ENCODE measurements around the gene CCNYL1.
"Not testable (repeated sequence)": the region's sequence is repeated elsewhere in the genome, so short reads cannot be mapped to it uniquely, and the experiment has no call there.

Gene CCNYL1

DNA sequence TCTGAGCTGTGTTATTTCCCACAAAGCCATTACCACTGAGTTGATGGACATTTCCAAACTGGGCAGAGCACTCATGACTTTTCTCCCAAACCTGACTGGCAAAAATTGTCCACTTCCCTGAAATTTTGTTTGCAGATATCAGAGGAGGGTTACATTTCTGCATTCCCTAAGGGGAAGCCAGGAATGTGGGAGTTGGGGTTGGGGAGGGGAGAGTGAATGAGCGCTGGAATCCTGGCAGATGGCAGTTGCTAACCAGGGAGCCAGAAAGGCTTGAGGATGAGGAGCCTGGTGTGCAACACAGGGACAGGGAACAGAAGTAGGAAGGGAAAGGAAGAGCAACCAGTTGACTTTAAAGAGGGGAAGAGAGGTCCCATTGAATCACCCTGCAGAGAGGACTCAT is 14.0 kb upstream of the CCNYL1 start:
- no peak for DNase-seq (ENCODE audit: low read depth in 2 of 2)

- DNase-seq (ENCODE audit: low read depth in 2 of 2): no peak
These were observed 13.1 kb upstream of the CCNYL1 start for GRCh38 chr2:207698301-207698700.

GRCh38 chr2:207704078-207704477 is 7.4 kb upstream of the CCNYL1 start:
- no peak for DNase-seq (ENCODE audit: low read depth in 2 of 2)

DNA sequence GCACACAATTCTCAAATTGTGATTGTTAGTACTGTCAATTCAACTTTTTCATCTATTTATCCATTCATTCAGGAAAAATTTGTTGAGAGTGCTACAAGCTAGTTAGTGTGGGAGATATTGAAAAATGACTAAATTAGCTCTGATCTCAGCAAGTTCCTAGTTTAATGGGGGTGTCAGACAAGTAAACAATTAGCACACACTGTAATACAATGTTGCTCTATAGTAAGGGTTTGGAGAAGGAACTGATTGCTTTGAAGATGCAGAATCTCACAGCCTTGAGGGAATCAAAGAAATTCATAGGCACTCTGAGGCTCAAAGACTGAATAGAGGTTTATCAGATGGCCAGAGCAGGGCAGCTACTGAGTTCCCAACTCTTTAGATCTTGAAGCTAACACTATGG is 6.8 kb upstream of the CCNYL1 start:
- no peak for DNase-seq (ENCODE audit: low read depth in 2 of 2)

DNA sequence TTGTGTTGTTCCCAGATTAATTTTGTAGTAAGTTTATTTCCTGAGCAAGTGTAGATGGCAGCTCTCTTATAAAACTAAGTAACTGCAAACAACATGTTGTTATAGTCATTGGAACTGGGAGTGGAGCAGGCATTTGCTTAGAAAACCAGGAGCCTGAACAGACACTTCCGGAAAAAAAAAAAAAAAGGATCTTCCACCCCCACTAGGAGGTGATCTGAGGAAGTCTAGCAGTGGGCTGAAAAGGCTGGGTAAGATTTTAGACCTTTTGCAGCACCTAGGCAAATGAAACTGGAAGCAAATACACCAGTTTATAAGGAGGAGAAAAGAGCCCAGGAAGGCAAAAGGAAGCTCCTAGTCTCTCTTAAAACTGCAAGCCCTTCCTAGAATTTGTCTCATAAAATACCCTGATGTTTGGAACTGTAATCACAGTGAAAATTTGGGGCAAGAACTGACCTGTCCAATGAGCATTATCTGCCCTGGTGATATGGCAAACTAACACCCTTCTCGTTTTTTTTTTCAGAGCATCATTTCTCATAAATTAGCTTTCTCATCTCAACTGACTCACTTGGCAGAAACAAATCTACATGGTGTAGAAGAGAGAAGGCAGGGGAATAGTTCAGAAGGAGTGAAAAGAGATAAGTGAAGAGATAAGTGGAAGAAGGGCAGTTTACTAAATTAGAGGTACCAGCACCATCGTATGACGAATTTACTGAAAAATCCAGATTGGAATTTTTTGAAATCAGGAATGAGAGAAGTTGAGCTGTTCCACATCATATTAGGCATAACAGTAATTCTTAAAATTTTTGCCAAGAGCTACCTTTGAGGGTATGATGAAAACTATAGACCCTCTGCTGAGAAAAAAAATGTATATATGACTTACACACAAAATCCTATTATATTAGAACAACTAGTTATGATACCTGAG is 4.2 kb upstream of the CCNYL1 start:
- no peak for DNase-seq (ENCODE audit: low read depth in 2 of 2)

DNA sequence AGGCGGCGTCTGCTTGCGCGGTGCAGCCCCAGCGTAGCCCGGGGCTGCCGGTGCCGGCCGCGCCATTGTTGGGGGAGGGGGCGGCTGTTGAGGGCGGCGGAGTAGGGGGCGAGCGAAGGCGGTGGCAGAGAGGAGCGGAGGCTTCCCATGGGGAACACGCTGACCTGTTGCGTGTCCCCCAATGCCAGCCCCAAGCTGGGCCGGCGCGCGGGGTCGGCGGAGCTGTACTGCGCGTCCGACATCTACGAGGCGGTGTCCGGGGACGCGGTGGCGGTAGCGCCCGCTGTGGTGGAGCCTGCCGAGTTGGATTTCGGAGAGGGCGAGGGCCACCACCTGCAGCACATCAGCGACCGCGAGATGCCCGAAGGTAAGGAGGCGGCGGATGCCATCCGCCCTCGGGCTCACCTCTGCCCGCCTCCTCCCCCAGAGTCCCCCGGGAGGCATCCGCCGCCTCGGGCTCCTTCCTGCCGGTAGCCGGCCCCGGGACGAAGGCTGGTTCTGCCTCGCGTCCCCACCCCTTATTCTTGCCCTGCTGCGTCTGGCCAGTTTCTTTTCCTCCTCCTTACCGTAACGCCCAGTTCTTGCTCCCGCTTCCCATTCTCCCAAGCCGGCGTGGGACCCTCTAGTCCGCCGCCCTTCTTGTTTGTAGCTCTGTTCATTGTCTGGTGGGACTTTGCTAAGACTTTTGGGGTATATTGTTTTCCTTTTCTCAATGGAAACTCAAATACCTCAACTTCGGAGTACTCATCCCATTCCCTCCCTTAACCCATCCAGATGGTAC is 500 bp downstream of the CCNYL1 start:
- peak; percentile 28 to 31 for DNase-seq (ENCODE audit: low read depth in 2 of 2)

- no peak for DNase-seq (ENCODE audit: low read depth in 2 of 2)
These were observed 4.6 kb downstream of the CCNYL1 start for GRCh38 chr2:207716056-207716455.

GRCh38 chr2:207718521-207718920 is 7.1 kb downstream of the CCNYL1 start:
- DNase-seq (ENCODE audit: low read depth in 2 of 2): no peak

GRCh38 chr2:207719008-207719407 is 7.6 kb downstream of the CCNYL1 start:
- DNase-seq (ENCODE audit: low read depth in 2 of 2): no peak

- DNase-seq (ENCODE audit: low read depth in 2 of 2): not testable (repeated sequence)
These were observed 8.2 kb downstream of the CCNYL1 start for GRCh38 chr2:207719655-207720054.

DNA sequence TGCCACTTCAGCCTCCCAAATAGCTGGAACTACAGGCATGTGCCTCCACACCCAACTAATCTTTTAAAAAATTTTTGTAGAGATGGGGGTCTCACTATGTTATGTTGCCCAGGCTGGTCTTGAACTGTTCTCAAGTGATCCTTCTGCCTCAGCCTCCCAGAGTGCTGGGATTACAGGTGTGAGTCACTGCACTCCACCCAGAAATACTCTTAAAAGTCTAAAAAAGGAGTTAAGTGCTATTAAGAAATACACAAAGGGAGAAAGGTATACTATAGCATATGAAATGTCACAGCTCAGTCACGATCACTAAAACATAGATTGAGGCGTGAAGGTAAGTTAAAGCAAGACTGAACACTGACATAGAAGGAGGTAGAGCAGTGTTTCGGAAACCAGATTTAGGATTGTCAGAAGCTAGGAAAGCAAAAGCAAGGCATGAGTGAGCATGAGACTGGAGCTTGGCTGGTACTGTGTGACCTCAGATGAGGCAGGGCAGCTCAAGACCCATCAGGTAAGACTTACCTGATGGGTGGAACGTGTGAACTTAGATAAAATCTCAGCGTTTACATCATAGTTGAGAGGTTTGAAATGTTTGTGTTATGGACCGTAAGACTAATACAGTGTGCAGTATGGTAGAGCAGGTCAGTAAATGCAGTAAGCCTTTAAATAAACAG is 9.2 kb downstream of the CCNYL1 start:
- no peak for DNase-seq (ENCODE audit: low read depth in 2 of 2)

DNA sequence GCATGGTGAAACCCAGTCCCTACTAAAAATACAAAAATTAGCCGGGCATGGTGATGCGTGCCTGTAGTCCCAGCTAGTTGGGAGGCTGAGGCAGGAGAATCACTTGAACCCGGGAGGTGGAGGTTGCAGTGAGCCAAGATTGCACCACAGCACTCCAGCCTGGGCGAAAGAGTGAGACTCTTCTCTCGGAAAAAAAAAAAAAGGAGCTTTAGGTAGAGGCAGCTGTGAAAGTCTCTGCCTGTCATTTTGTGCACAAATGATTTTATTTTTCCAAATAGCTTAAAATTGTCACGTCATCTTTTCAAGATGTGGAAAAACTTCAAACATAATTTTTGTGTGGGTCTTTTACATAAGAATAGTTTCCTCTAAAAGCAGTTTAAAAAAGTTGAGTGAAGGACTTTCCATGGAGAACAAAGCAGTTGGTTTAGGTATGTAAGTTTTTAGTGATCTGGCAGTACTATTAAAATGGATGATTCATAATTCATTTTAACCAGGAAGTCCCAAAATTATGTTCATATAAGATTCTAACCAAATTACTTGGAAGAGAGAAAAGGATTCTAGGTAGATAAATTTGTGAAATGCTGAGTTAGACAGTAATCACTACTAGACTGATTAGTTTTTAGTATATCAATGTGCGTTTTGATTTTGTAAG is 11.5 kb downstream of the CCNYL1 start:
- DNase-seq (ENCODE audit: low read depth in 2 of 2): no peak

DNA sequence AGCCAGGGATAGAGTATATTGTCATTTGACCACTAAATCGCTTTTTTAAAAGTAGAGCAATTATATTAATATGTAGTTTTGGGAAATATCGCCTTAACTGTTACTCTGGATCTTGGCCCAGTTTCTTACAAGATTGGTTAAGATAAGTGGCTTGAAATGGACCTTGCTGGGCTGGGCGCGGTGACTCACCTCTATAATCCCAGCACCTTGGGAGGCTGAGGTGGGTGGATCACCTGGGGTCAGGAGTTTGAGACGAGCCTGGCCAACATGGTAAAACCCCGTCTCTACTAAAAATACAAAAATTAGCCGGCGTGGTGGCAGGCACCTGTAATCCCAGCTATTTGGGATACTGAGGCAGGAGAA is 12.0 kb downstream of the CCNYL1 start:
- DNase-seq (ENCODE audit: low read depth in 2 of 2): not testable (repeated sequence)

GRCh38 chr2:207724113-207724512 is 12.7 kb downstream of the CCNYL1 start:
- DNase-seq (ENCODE audit: low read depth in 2 of 2): no peak

DNA sequence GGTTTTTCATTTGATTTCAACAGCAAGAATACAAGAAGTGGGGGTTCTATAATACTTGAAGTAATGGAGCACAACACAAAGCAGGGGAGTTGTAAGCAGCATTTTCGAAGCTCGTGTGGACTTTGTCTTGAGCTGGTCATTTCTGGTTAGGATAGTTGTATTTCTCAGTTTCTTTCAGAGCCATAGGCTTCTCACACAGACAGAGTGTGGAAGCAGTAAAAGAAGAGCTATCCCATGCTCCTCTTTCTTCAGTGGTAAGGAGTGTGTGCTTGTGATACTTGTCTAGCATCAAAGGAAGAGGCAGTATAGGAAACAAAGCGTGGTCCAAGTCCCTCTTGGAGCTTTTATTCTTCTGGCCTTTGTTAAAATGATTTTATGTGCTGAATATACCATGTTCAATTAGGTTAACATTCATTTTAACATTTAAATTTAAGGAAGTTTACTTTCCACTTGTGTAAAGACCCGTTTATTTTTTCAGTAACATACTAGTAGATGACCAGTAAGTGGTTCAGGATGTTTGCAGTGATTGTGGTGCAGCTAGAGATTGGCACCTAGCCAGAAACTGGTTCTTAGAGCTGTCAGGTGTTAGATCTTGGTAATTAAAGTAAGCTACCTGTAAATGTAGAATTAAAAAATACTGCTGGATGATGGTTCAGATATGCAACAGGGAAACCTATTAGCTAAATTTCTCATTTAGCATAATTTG is 14.6 kb downstream of the CCNYL1 start:
- no peak for DNase-seq (ENCODE audit: low read depth in 2 of 2)

GRCh38 chr2:207727261-207727660 is 15.8 kb downstream of the CCNYL1 start:
- no peak for DNase-seq (ENCODE audit: low read depth in 2 of 2)

- DNase-seq (ENCODE audit: low read depth in 2 of 2): no peak
These were observed 18.1 kb downstream of the CCNYL1 start for GRCh38 chr2:207729465-207729998.

DNA sequence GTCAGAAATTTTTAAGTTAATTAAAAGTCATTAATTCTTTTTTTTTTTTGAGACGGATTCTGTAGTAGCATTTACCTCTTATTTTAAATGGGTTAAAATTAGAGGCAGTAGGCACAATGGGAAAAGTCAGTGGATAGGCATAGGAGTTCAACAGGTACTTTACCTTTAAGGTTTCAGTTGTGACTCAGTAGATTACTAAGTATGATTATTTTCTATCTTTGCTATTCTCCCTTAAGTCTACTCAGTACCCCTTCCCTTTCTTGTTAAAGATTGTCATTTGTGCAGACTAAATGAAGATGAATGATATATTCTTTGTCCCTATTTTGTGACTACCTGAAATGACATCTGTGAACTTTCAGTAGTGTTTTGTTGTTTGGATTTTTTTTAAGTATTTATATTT is 19.7 kb downstream of the CCNYL1 start:
- DNase-seq (ENCODE audit: low read depth in 2 of 2): no peak

DNA sequence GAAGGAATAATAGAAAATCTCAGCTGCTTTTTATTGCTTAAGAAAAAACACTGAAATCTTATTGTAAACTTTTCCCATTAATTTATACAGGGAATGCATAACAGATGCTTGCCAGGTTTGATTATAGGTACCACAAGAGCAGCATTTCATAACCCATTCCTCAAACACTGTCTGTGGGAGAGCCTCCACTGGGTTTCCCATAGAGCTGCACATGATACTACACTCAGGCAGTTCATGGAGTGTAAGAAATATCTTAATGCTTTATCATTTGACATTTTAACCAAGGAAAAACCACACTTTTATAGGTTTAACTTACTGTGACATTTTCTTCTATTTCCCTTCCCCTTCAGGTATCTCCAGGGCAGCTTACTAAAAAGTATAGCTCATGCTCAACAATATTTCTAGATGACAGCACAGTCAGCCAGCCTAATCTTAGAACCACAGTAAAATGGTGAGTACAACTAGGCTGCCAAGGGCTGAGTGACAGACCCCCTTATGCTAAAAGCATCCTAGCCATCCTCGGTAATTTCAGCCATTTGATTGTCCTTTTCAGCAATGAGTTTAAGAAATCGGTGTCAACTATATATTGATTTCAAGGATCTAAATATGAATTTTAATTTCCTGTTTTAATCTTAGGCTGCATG is 22.3 kb downstream of the CCNYL1 start:
- no peak for DNase-seq (ENCODE audit: low read depth in 2 of 2)

GRCh38 chr2:207734264-207734635 is 22.8 kb downstream of the CCNYL1 start:
- DNase-seq (ENCODE audit: low read depth in 2 of 2): no peak
